ENCODE results near the gene NHEJ1. TPM values are rescaled to one million over a fixed set of nuclear protein-coding genes. Genes with fewer than 3 reads are reported as not detected.

Gene NHEJ1
- total RNA-seq, 2 experiments from 2014 or later, result 20.7 to 23.8 TPM

GRCh38 chr2:219071131-219071816 lies 89.3 kb downstream of the NHEJ1 start:
- Mint-ChIP-seq H3K36me3 (ENCODE audit: low read depth) (peaks cover 10% of the 10 kb centered on the region), H3K9me3 (ENCODE audit: low read depth) (no peaks in the 10 kb centered on the region), H3K27ac (no peak overlapping the region), H3K4me1 (no peaks in the 10 kb centered on the region), H3K27me3 (no peaks in the 10 kb centered on the region), H3K4me3 (no peak overlapping the region)
- CTCF ChIA-PET, result interaction anchor here (0.8 to 13.7 kb wide), 14 partner anchors 9 to 87 kb away, joined by 3 to 154 read pairs (median 4); partner anchors contain the start of genes CFAP65 and IHH
- ATAC-seq (no peak), DNase-seq (no peak)
- POLR2A ChIA-PET, result no interaction called here
- intact Hi-C loops (cut with DNase I, micrococcal nuclease), result loop anchor here in 1 of 2 experiments (5.0 kb wide), 1 partner anchor 81 kb away; no protein-coding TSS in a partner anchor

DNA sequence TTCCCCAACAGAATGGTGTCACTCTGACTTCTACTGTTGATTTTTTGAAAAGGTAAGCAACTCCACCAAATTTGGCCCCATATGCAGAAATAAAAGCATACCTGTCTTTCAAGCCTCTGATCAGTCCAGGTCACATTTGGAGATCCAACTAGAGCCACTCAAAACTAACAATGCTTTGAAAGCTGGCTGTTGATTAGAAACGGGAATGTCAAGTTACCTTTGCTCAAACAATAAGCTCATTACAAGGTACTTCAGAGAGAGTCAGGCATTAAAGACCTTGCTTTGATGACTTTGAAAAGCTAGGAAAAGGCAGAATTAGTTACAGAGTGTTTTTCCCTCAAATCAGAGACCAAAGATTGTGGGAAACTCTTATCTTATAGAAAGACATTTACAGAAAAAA lies 95.1 kb downstream of the NHEJ1 start:
- intact Hi-C loops (cut with DNase I, micrococcal nuclease), result no loop called here
- Mint-ChIP-seq H3K9me3 (ENCODE audit: low read depth) (no peaks in the 10 kb centered on the region), H3K27me3 (peaks cover 27% of the 10 kb centered on the region), H3K36me3 (ENCODE audit: low read depth) (no peaks in the 10 kb centered on the region), H3K27ac (no peak overlapping the region), H3K4me3 (no peak overlapping the region), H3K4me1 (no peaks in the 10 kb centered on the region)
- ChIA-PET POLR2A (no interaction called here), CTCF (interaction anchor here (0.9 to 1.9 kb wide), 11 partner anchors 38 to 164 kb away, joined by 3 to 8 read pairs (median 4); no protein-coding TSS in a partner anchor)
- ATAC-seq, result no peak
- no peak for DNase-seq

- ChIA-PET POLR2A (no interaction called here), CTCF (interaction anchor here (1.1 to 8.9 kb wide), 5 partner anchors 12 to 93 kb away, joined by 3 to 125 read pairs (median 17); no protein-coding TSS in a partner anchor)
- H3K4me1 Mint-ChIP-seq, result peaks cover 19% of the 10 kb centered on the region
- no peak overlapping the region for H3K4me3 Mint-ChIP-seq
- ATAC-seq, result no peak
- DNase-seq, result no peak
- H3K27ac Mint-ChIP-seq, result no peak overlapping the region
- H3K9me3 Mint-ChIP-seq (ENCODE audit: low read depth), result no peaks in the 10 kb centered on the region
- H3K36me3 Mint-ChIP-seq (ENCODE audit: low read depth), result no peaks in the 10 kb centered on the region
- intact Hi-C loops (cut with DNase I, micrococcal nuclease), result no loop called here
- H3K27me3 Mint-ChIP-seq, result peaks cover 49% of the 10 kb centered on the region
Observed at GRCh38 chr2:219062081-219062480, 98.5 kb downstream of the NHEJ1 start.

GRCh38 chr2:219060821-219061791 lies 99.5 kb downstream of the NHEJ1 start, which contains the start of gene IHH:
Gene IHH, minus strand, starts transcription at chr2:219060921. Its CDS starts 454 bp downstream, at chr2:219060467.
- intact Hi-C loops (cut with DNase I, micrococcal nuclease), result no loop called here
- Mint-ChIP-seq H3K9me3 (ENCODE audit: low read depth) (no peaks in the 10 kb centered on the region), H3K27ac (no peak within 1 kb of the TSS), H3K4me3 (peak within 1 kb of the TSS; percentile 15), H3K36me3 (ENCODE audit: low read depth) (no peaks in the 10 kb centered on the region), H3K27me3 (peaks cover 57% of the 10 kb centered on the region), H3K4me1 (peaks cover 19% of the 10 kb centered on the region)
- no peak for ATAC-seq
- CTCF ChIA-PET, result interaction anchor here (0.7 to 8.9 kb wide), 7 partner anchors 13 to 351 kb away, joined by 3 to 125 read pairs (median 3); partner anchors contain the start of gene TTLL4
- POLR2A ChIA-PET, result no interaction called here
- DNase-seq, result peak; percentile 31

DNA sequence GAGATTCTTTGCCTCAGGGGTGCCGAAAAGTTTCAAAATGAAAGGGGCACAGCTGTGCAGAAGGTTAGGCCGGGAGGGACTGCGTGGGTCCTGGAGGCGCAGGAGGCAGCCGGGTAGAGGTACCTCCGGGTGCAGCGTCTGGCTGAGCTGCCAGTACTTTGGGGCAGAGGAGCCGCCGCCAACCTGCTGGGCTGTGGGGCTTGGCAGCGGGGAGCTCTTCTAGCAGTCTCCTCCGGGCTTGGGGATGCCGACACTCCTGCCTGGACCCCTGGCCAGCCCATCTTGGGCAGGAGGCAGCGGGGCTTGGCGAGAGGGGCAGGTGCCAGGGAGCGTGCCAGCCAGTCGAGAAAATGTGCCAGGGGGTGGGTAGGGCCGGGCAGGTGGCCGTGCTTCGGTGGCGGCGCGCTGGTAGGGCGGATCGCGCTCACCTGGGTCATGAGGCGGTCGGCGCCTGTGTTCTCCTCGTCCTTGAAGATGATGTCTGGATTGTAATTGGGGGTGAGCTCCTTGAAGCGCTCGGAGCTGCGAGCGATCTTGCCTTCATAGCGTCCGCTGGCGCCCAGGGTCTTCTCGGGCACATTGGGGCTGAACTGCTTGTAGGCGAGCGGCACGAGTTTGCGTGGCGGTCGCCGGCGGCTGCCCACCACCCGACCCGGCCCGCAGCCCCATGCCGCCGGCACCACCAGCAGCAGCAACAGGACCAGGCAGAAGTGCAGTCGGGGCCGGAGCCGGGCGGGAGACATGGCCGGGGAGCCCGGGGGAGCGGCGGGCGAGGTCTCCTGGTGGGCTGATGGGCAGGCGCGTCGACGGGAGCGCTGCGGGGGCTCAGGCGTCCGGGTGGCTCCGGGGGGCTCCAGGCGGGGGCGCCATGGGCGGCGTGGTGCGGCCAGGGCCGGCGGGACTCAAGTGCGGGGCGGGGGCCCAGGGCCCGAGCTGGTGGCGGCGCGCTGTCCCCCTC lies 100.6 kb downstream of the NHEJ1 start:
- H3K9me3 Mint-ChIP-seq (ENCODE audit: low read depth), result no peaks in the 10 kb centered on the region
- ATAC-seq, result no peak
- DNase-seq, result peak; percentile 39
- no peak overlapping the region for H3K27ac Mint-ChIP-seq
- CTCF ChIA-PET, result interaction anchor here (0.6 to 8.9 kb wide), 10 partner anchors 14 to 324 kb away, joined by 3 to 125 read pairs (median 8); partner anchors contain the start of gene CFAP65
- H3K36me3 Mint-ChIP-seq (ENCODE audit: low read depth), result no peaks in the 10 kb centered on the region
- H3K4me1 Mint-ChIP-seq, result peaks cover 19% of the 10 kb centered on the region
- POLR2A ChIA-PET, result interaction anchor here (0.6 kb wide), 3 partner anchors 14 to 274 kb away, joined by 3 to 4 read pairs (median 3); no protein-coding TSS in a partner anchor
- peak overlapping the region; percentile 15 for H3K4me3 Mint-ChIP-seq
- H3K27me3 Mint-ChIP-seq, result peaks cover 61% of the 10 kb centered on the region
- intact Hi-C loops (cut with DNase I, micrococcal nuclease), result loop anchor here (2.0 to 5.0 kb wide), 4 partner anchors 63 to 293 kb away; no protein-coding TSS in a partner anchor

DNA sequence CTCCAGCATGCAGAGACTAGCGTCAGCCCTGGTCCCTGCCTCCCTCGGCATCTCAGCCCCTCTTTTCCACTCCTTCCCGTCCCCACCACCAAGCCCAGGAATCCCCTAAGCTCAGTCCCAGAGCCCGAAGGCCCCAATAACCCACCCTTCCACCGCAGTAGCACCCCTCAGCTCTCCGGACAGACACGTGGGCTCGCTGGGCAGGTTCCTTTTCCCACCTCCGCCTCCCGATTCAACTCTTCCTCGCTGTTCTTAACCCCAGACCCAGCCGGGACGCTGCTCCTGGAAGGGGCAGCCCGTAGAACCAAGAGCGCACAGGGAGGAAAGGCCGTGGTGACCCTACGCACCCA lies 101.3 kb downstream of the NHEJ1 start:
- Mint-ChIP-seq H3K27me3 (peaks cover 61% of the 10 kb centered on the region), H3K36me3 (ENCODE audit: low read depth) (no peaks in the 10 kb centered on the region), H3K9me3 (ENCODE audit: low read depth) (no peaks in the 10 kb centered on the region), H3K4me1 (peaks cover 19% of the 10 kb centered on the region), H3K4me3 (peak overlapping the region; percentile 15), H3K27ac (no peak overlapping the region)
- ATAC-seq (no peak), DNase-seq (no peak)
- ChIA-PET POLR2A (no interaction called here), CTCF (interaction anchor here (0.6 to 8.9 kb wide), 13 partner anchors 10 to 236 kb away, joined by 3 to 125 read pairs (median 8); partner anchors contain the start of gene CFAP65)
- intact Hi-C loops (cut with DNase I, micrococcal nuclease), result loop anchor here (2.0 to 5.0 kb wide), 4 partner anchors 63 to 293 kb away; no protein-coding TSS in a partner anchor

DNA sequence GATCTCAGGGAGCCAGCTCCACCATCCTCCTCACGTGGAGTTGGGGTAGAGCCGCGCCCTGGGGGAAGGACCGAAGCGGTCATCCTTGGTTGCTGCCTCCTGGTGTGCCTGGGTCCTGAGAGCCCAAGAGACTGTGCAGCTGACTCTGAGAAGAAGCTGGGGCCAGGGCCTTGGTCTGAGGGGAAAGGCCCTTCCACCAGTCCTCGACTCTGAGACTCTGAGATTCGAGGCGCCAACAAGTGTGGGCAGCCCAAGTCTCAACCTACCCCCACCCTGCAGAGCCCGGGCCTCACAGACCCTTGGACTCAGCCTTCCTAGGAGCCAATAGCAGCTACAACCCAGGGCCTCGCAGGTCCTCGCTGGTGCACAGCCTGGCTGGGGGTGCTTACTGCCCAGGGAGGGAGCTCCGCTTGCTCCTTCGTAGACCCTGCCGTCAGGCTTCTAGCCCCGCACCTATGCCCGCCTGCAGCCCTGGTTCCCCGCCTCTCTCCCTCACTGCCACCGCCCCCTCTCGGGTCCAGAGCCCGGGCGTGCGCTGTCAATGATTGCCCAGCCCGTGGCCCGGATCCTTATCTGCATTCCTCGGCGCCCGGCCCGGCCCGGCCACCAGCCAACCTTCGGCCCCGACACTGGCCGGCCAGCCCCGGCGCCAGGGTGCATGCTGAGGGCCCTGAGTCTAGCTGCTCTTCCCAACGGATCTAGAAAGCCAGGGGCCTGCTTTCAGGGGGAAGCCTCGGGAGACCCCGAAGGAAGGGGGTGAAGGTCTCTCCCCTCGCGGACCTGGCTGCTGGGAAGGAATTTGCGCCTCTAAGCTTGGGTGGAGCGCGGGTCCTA lies 101.9 kb downstream of the NHEJ1 start:
- Mint-ChIP-seq H3K27me3 (peaks cover 61% of the 10 kb centered on the region), H3K9me3 (ENCODE audit: low read depth) (no peaks in the 10 kb centered on the region), H3K27ac (no peak overlapping the region), H3K4me1 (peaks cover 19% of the 10 kb centered on the region), H3K4me3 (no peak overlapping the region), H3K36me3 (ENCODE audit: low read depth) (no peaks in the 10 kb centered on the region)
- ChIA-PET CTCF (interaction anchor here (0.6 to 8.9 kb wide), 27 partner anchors 10 to 998 kb away, joined by 3 to 125 read pairs (median 4); partner anchors contain the start of gene CFAP65), POLR2A (no interaction called here)
- ATAC-seq (no peak), DNase-seq (peak; percentile 17)
- intact Hi-C loops (cut with DNase I, micrococcal nuclease), result loop anchor here (1.0 to 5.0 kb wide), 9 partner anchors 29 to 294 kb away; no protein-coding TSS in a partner anchor

DNA sequence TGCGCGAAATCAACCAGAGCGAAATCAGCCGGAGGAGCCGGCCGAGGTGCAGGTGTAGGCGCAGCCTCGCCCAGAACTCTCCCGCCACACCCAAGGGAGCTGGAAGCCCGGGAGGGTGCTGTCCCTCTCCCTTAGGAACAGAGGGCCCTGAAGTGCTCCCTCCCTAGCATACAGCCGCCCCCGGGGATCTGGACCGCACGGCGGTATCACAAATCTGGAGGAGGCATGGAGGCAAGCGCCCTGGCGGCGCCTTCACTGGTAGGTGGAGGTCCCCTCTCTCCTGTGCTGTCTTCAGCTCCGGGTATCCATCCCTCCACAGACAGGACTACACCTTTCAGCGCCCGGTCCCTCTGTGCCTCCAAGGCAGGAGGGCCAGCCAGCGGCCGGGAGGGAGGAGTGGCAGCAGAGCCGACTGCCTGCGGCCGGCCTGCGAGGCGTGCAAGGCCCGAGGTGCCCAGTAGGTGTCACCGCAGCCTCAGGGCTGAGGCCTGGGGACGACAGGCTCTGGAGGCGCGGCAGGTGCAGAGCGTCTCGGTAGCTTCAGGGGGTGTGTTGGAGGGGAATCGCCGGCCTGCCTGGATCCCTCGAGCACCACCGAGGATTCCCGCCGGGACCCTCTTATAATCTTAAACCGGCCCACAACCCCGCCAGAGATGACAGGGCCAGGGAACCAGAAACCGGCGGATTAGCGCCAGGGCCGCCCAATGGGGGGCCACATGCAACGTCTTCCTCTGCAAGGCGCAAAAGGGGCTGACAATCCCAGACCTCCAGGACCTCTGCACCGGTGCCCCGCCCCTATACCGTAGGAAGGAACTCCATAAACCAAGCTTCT lies 102.7 kb downstream of the NHEJ1 start:
- Mint-ChIP-seq H3K9me3 (ENCODE audit: low read depth) (no peaks in the 10 kb centered on the region), H3K27ac (no peak overlapping the region), H3K4me1 (peaks cover 19% of the 10 kb centered on the region), H3K27me3 (peaks cover 56% of the 10 kb centered on the region), H3K36me3 (ENCODE audit: low read depth) (no peaks in the 10 kb centered on the region), H3K4me3 (no peak overlapping the region)
- ChIA-PET CTCF (interaction anchor here (0.7 to 8.9 kb wide), 25 partner anchors 10 to 997 kb away, joined by 3 to 125 read pairs (median 5); partner anchors contain the start of gene CFAP65), POLR2A (no interaction called here)
- peak; percentile 97 for ATAC-seq
- peak; percentile 90 for DNase-seq
- intact Hi-C loops (cut with DNase I, micrococcal nuclease), result loop anchor here (1.0 to 5.0 kb wide), 9 partner anchors 29 to 295 kb away; no protein-coding TSS in a partner anchor

Measured in activated CD4-positive, alpha-beta T cell treated with anti-CD3 and anti-CD28 coated beads for 36 hours (primary cell).